ENCODE data around the gene SPR. TPM values are rescaled to one million over a fixed set of nuclear protein-coding genes. Genes with fewer than 3 reads are reported as not detected.

Gene SPR
- total and polyA plus RNA-seq, 2 donors (not counting 1 experiment from before 2014, with no cell fraction given): 9.4 to 23.3 TPM

DNA sequence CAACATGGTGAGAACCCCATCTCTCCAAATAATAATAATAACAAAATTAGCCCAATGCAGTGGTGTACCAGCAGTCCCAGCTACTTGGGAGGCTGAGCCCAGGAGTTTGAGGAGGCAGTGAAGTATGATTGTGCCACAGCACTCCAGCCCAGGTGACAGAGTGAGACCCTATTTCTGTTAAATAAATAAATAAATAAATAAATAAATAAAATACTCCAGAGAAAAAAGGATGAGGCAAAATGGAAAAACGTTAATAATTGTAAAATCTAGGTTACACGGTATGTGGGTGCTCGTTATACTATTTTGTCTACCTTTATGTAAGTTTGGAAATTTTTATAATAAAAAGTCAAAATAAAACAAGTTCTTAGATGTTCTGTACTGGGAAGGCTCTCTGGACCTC lies 21.5 kb downstream of the SPR start:
- no peaks in the 10 kb centered on the region for H3K4me1 ChIP-seq (ENCODE audit: control insufficient read depth, extremely low read depth, insufficient read depth, low read length)
- H3K36me3 ChIP-seq (ENCODE audit: control insufficient read depth, insufficient read depth, low read length): no peaks in the 10 kb centered on the region
- no peak for DNase-seq (ENCODE audit: low read depth in 2 of 2)
- H3K27me3 ChIP-seq (ENCODE audit: control insufficient read depth, insufficient read depth, low read length): peaks cover 34% of the 10 kb centered on the region
- no peak overlapping the region for H3K4me2 ChIP-seq (ENCODE audit: extremely low read depth, insufficient read depth, low read length)
- H3K9ac ChIP-seq (ENCODE audit: insufficient read depth, low read length): no peak overlapping the region
- no peaks in the 10 kb centered on the region for H4K20me1 ChIP-seq (ENCODE audit: control insufficient read depth, extremely low read depth, insufficient read depth, low read length)
- no peak overlapping the region for H3K4me3 ChIP-seq (replicated peaks in 1 of 4; ENCODE audit: control extremely low read depth in 1 of 4, insufficient read depth in 1 of 4, low read depth in 3 of 4, low read length in 4 of 4)
- no peaks in the 10 kb centered on the region for H3K79me2 ChIP-seq (ENCODE audit: control insufficient read depth, insufficient read depth, low read length)
- no peak overlapping the region for H2AFZ ChIP-seq (ENCODE audit: low read length)
- no peaks in the 10 kb centered on the region for H3K9me3 ChIP-seq (ENCODE audit: control insufficient read depth, insufficient read depth, low read depth, low read length)
- H3K27ac ChIP-seq (ENCODE audit: insufficient read depth, low read length): no peak overlapping the region
- no peak for TF ChIP-seq EZH2 (IDR thresholded peaks at IDR 0.05; ENCODE audit: low read length, missing control alignments)
- TF ChIP-seq, protein P1, sequence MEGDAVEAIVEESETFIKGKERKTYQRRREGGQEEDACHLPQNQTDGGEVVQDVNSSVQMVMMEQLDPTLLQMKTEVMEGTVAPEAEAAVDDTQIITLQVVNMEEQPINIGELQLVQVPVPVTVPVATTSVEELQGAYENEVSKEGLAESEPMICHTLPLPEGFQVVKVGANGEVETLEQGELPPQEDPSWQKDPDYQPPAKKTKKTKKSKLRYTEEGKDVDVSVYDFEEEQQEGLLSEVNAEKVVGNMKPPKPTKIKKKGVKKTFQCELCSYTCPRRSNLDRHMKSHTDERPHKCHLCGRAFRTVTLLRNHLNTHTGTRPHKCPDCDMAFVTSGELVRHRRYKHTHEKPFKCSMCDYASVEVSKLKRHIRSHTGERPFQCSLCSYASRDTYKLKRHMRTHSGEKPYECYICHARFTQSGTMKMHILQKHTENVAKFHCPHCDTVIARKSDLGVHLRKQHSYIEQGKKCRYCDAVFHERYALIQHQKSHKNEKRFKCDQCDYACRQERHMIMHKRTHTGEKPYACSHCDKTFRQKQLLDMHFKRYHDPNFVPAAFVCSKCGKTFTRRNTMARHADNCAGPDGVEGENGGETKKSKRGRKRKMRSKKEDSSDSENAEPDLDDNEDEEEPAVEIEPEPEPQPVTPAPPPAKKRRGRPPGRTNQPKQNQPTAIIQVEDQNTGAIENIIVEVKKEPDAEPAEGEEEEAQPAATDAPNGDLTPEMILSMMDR (conservative IDR thresholded peaks at IDR 0.05 in 1 of 2, IDR thresholded peaks at IDR 0.05 in 1 of 2; ENCODE audit: low read depth in 1 of 2, low read length in 2 of 2): no peak

GRCh38 chr2:72911256-72911655 lies 24.0 kb downstream of the SPR start:
- Histone ChIP-seq H3K4me3 (replicated peaks in 1 of 4; ENCODE audit: control extremely low read depth in 1 of 4, insufficient read depth in 1 of 4, low read depth in 3 of 4, low read length in 4 of 4) (no peak overlapping the region), H3K36me3 (ENCODE audit: control insufficient read depth, insufficient read depth, low read length) (no peaks in the 10 kb centered on the region), H3K9ac (ENCODE audit: insufficient read depth, low read length) (no peak overlapping the region), H3K27ac (ENCODE audit: insufficient read depth, low read length) (no peak overlapping the region), H3K79me2 (ENCODE audit: control insufficient read depth, insufficient read depth, low read length) (no peaks in the 10 kb centered on the region), H4K20me1 (ENCODE audit: control insufficient read depth, extremely low read depth, insufficient read depth, low read length) (no peaks in the 10 kb centered on the region), H2AFZ (ENCODE audit: low read length) (no peak overlapping the region), H3K4me1 (ENCODE audit: control insufficient read depth, extremely low read depth, insufficient read depth, low read length) (no peaks in the 10 kb centered on the region), H3K27me3 (ENCODE audit: control insufficient read depth, insufficient read depth, low read length) (peaks cover 55% of the 10 kb centered on the region), H3K4me2 (ENCODE audit: extremely low read depth, insufficient read depth, low read length) (no peak overlapping the region), H3K9me3 (ENCODE audit: control insufficient read depth, insufficient read depth, low read depth, low read length) (no peaks in the 10 kb centered on the region)
- no peak for TF ChIP-seq EZH2 (IDR thresholded peaks at IDR 0.05; ENCODE audit: low read length, missing control alignments)
- TF ChIP-seq, protein P1 (conservative IDR thresholded peaks at IDR 0.05 in 1 of 2, IDR thresholded peaks at IDR 0.05 in 1 of 2; ENCODE audit: low read depth in 1 of 2, low read length in 2 of 2): no peak
- no peak for DNase-seq (ENCODE audit: low read depth in 2 of 2)

DNA sequence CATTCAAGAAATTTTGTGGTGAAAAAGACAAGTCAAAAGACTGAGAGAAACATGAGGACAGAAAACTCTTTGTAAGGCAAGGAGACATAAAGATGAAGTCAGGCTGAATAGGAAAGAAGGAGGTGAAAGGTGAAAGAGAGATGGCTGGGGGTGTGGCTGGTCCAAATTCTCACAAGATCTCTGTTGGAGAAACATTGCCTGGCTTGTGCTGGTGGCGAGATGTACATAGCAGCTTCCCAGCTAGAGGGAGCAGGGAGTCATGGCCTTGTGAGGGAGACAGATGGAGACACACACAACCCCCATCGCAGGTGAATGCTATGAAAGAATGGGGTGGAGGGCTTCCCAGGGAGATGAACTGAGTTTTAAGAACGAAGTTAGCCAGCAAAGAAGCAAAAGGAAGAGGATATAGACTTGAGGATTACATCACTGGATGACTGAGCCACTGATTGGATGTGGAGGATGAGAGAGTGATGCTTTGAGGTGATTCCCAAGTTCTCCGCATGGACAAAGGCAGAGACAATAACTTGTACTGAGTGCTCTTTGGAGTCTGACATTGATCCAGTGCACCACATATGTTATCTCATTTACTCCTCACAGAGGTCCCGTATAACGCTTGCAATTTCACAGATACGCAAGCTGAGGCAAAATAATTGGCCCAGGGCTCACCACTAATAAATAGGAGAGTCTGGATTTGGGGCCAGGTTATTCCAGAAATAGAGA lies 26.4 kb downstream of the SPR start:
- H3K4me1 ChIP-seq (ENCODE audit: control insufficient read depth, extremely low read depth, insufficient read depth, low read length): no peaks in the 10 kb centered on the region
- H3K4me2 ChIP-seq (ENCODE audit: extremely low read depth, insufficient read depth, low read length): no peak overlapping the region
- H3K79me2 ChIP-seq (ENCODE audit: control insufficient read depth, insufficient read depth, low read length): no peaks in the 10 kb centered on the region
- H3K9ac ChIP-seq (ENCODE audit: insufficient read depth, low read length): no peak overlapping the region
- no peaks in the 10 kb centered on the region for H4K20me1 ChIP-seq (ENCODE audit: control insufficient read depth, extremely low read depth, insufficient read depth, low read length)
- no peaks in the 10 kb centered on the region for H3K36me3 ChIP-seq (ENCODE audit: control insufficient read depth, insufficient read depth, low read length)
- peaks cover 65% of the 10 kb centered on the region for H3K27me3 ChIP-seq (ENCODE audit: control insufficient read depth, insufficient read depth, low read length)
- no peak overlapping the region for H2AFZ ChIP-seq (ENCODE audit: low read length)
- DNase-seq (ENCODE audit: low read depth in 2 of 2): no peak
- no peak overlapping the region for H3K27ac ChIP-seq (ENCODE audit: insufficient read depth, low read length)
- no peaks in the 10 kb centered on the region for H3K9me3 ChIP-seq (ENCODE audit: control insufficient read depth, insufficient read depth, low read depth, low read length)
- TF ChIP-seq, protein P1 (conservative IDR thresholded peaks at IDR 0.05 in 1 of 2, IDR thresholded peaks at IDR 0.05 in 1 of 2; ENCODE audit: low read depth in 1 of 2, low read length in 2 of 2): peak in 1 of 2 donors; percentile 31
- TF ChIP-seq EZH2 (IDR thresholded peaks at IDR 0.05; ENCODE audit: low read length, missing control alignments): peak; percentile 48
- no peak overlapping the region for H3K4me3 ChIP-seq (replicated peaks in 1 of 4; ENCODE audit: control extremely low read depth in 1 of 4, insufficient read depth in 1 of 4, low read depth in 3 of 4, low read length in 4 of 4)

Measured in fibroblast of lung (primary cell).